ENCODE results near the gene RNF130.

DNA sequence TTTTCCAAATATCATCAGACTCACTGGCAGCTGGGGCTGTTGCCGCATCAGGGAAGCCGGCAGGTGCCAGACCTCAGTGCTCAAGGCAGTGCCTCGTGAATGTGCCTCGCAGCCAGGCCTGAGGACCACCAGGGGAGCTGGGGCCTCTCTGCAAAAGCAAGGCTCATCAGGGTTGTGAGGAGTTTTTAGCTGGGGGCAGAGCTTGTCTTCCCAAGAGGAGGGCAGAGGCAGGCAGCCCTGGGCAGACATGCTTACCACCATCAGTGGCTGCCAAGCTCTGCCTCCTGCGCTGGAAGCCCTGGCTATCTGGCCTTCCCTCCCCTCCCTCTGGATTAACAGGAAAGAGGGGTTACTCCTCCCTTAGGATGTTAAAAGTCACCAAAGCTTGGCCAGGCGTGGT is 155.0 kb downstream of the RNF130 start:
- TF ChIP-seq, protein P1, sequence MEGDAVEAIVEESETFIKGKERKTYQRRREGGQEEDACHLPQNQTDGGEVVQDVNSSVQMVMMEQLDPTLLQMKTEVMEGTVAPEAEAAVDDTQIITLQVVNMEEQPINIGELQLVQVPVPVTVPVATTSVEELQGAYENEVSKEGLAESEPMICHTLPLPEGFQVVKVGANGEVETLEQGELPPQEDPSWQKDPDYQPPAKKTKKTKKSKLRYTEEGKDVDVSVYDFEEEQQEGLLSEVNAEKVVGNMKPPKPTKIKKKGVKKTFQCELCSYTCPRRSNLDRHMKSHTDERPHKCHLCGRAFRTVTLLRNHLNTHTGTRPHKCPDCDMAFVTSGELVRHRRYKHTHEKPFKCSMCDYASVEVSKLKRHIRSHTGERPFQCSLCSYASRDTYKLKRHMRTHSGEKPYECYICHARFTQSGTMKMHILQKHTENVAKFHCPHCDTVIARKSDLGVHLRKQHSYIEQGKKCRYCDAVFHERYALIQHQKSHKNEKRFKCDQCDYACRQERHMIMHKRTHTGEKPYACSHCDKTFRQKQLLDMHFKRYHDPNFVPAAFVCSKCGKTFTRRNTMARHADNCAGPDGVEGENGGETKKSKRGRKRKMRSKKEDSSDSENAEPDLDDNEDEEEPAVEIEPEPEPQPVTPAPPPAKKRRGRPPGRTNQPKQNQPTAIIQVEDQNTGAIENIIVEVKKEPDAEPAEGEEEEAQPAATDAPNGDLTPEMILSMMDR (IDR thresholded peaks at IDR 0.05), result no peak
- no peak for TF ChIP-seq EZH2phosphoT487 (IDR thresholded peaks at IDR 0.05)
